Measurements from ENCODE around the gene CHD2. TPM values are rescaled to one million over a fixed set of nuclear protein-coding genes. Genes with fewer than 3 reads are reported as not detected.

The CHD2 gene
- total RNA-seq, 4 donors from 2014 or later, result 41.9 to 144 (median 81.8) TPM

- no peaks in the 10 kb centered on the region for H3K27me3 ChIP-seq
- peaks cover 0 to 12% of the 10 kb centered on the region in 2 donors for H3K36me3 ChIP-seq
- no peak for ATAC-seq
- H3K27ac ChIP-seq, result peak overlapping the region; percentile 90 to 97 (median 92)
- peaks cover 0 to 80% (median 36%) of the 10 kb centered on the region in 3 donors for H3K4me1 ChIP-seq
- TF ChIP-seq EP300 (IDR thresholded peaks at IDR 0.05) (no peak), POLR2A (IDR thresholded peaks at IDR 0.05) (no peak), CTCF (IDR thresholded peaks at IDR 0.05) (no peak), POLR2AphosphoS5 (IDR thresholded peaks at IDR 0.05) (no peak)
- H3K9me3 ChIP-seq, result no peaks in the 10 kb centered on the region
- peak overlapping the region; percentile 68 to 77 for H3K4me3 ChIP-seq
- 28 to 36% methylated on average over 7 to 10 of the region's 10 CpGs for WGBS, 2 donors (ENCODE audit: low coverage in 1 of 2)
Observed at GRCh38 chr15:93070132-93070531, 170.0 kb downstream of the CHD2 start.

GRCh38 chr15:93070551-93071296, 170.6 kb downstream of the CHD2 start:
- peaks cover 0 to 80% (median 33%) of the 10 kb centered on the region in 3 donors for H3K4me1 ChIP-seq
- WGBS, 2 donors (ENCODE audit: low coverage in 1 of 2), result 35 to 42% methylated on average over 4 to 10 of the region's 10 CpGs

GRCh38 chr15:93071469-93071936, 171.4 kb downstream of the CHD2 start:
- H3K27me3 ChIP-seq, result no peaks in the 10 kb centered on the region
- H3K4me3 ChIP-seq, result peak overlapping the region; percentile 68 to 77
- peak overlapping the region; percentile 90 to 97 (median 92) for H3K27ac ChIP-seq
- no peaks in the 10 kb centered on the region for H3K36me3 ChIP-seq
- no peak for ATAC-seq
- H3K4me1 ChIP-seq, result peaks cover 0 to 80% (median 27%) of the 10 kb centered on the region in 3 donors
- peak; percentile 14 to 17 for TF ChIP-seq POLR2A (IDR thresholded peaks at IDR 0.05)
- no peak for TF ChIP-seq CTCF (IDR thresholded peaks at IDR 0.05)
- WGBS, 2 donors (ENCODE audit: low coverage in 1 of 2), result 6% methylated on average over 12 of the region's 22 CpGs; no CpG with 5 or more reads in 1 of the 2 donors
- no peaks in the 10 kb centered on the region for H3K9me3 ChIP-seq

More at GRCh38 chr15:93070551-93071296, 170.6 kb downstream of the CHD2 start:
- no peak for ATAC-seq
- Histone ChIP-seq H3K4me3 (peak overlapping the region; percentile 68 to 77), H3K27ac (peak overlapping the region; percentile 90 to 97 (median 92)), H3K9me3 (no peaks in the 10 kb centered on the region), H3K36me3 (peaks cover 0 to 6% of the 10 kb centered on the region in 2 donors), H3K27me3 (no peaks in the 10 kb centered on the region)
- no peak for TF ChIP-seq EP300 (IDR thresholded peaks at IDR 0.05)
- TF ChIP-seq POLR2A (IDR thresholded peaks at IDR 0.05), result no peak
- TF ChIP-seq POLR2AphosphoS5 (IDR thresholded peaks at IDR 0.05), result no peak
- TF ChIP-seq CTCF (IDR thresholded peaks at IDR 0.05), result no peak

- Histone ChIP-seq H3K27me3 (no peaks in the 10 kb centered on the region), H3K27ac (peak overlapping the region; percentile 90 to 97 (median 92)), H3K36me3 (no peaks in the 10 kb centered on the region), H3K4me1 (peaks cover 0 to 80% (median 27%) of the 10 kb centered on the region in 3 donors), H3K9me3 (no peaks in the 10 kb centered on the region), H3K4me3 (peak overlapping the region; percentile 68 to 77)
- WGBS, 2 donors (ENCODE audit: low coverage in 1 of 2), result 0% methylated on average over 6 to 8 of the region's 10 CpGs
- TF ChIP-seq EP300 (IDR thresholded peaks at IDR 0.05), result no peak
- no peak for TF ChIP-seq CTCF (IDR thresholded peaks at IDR 0.05)
- TF ChIP-seq POLR2A (IDR thresholded peaks at IDR 0.05), result no peak
- no peak for TF ChIP-seq POLR2AphosphoS5 (IDR thresholded peaks at IDR 0.05)
- no peak for ATAC-seq
Observed at GRCh38 chr15:93072011-93072410, 171.9 kb downstream of the CHD2 start.
